CD1c-positive myeloid dendritic cell (primary cell): ENCODE data around the gene MGRN1.

Source experiments
- DNase-seq: peaks from one replicate; pipeline ENCODE4 v3.0.0-alpha.2; 2016; ENCODE audit errors: extremely low spot score

MGRN1 gene

DNA sequence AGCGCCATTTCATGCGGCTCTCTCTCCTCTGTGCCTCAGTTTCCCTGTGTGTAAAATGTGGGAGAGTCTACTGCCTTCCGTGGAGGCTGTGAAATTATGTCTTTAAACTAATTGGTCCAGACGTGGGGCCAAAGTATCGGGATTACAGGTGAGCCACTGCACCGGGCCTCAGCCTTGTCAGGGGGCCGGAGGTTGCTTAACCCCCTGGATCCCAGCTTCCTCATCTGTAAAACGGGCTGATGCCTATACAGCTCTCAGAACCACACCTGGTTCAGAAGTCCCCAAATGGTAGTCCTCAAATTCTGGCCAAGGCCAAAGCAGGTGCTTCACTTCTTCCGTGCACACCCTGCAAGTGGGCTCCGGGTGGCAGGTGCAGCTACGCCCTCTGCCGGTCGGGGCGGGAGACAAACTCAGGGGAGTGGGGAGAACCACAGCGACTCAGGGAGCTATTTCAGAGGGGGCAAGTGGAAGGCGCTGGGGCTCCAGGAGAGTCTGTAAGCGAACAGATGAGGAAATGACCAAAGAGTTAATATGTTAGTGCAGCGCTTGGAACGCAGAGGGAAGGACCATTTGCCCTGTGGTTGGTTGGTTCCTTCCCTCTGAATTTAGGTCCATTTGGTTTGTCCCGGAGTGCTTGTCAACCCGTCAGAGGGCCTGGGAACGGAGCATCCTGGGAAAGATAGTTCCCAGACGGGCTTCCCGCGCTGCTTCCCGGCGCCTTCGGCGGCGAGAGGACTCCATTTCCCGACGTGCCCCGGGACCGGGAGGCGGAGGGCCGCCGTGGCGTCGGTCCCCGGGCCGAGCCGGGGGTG lies at the start of gene MGRN1:
Gene MGRN1 (plus strand): TSS at position 812 of the 812 bp plus-strand sequence. CDS start 135 bp downstream, outside the sequence.
- peak; percentile 98 for DNase-seq

DNA sequence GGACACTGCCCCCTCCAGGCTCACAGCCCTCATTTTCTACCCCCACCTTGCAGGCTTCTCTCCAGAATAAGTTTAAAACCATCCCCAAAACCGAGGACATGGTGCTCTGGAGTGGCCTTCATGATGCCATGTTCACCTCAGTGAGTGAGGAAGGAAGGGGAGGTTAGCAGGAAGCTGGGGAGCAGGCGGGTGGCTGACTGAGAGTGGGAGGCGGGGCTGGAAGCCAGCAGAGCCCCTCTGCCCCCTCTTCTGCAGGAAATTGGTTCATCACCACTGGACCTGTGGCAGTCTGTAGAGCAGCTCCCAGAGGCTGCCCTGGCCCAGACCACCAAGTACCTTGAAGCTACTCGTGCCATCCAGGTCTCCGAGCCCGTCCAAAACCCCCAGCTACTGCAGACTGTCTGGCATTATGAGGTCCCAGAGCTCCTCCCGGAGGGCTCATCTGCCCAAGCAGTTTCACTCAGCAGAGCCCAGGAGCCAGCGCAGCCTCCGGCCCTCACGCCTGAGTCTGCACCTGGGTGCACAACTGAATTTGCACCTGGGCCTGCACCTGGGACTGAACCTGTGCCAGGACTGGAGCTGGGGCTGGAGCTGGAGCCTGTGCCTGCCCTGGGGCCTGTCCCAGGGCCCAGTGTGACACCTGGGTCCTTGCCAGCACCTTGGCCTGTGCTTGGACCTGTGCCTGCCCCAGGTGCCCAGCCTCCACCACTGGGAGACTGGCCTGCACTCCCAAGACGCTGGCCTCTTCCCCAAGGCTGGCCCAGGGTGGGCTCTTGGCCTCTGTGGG lies 49.5 kb upstream of the MGRN1 start:
- no peak for DNase-seq

DNA sequence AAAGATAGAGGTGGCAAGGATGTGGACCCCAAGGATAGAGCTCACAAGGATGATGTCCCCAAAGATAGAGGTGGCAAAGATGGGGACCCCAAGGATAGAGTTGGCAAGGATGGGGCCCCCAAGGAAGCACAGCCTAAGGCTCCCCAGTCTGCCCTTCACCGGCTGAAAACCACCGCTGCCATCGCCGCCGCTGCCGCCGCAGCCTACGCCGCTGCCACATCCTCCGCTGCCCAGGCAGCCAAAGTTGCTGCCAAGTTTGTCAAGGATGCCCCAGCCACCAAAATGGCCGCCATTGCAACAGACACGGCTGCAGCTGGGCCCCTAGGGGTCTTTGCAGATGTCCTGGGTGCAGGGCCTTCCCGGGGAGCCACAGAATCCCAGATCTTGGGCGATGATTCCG lies 48.6 kb upstream of the MGRN1 start:
- no peak for DNase-seq

DNA sequence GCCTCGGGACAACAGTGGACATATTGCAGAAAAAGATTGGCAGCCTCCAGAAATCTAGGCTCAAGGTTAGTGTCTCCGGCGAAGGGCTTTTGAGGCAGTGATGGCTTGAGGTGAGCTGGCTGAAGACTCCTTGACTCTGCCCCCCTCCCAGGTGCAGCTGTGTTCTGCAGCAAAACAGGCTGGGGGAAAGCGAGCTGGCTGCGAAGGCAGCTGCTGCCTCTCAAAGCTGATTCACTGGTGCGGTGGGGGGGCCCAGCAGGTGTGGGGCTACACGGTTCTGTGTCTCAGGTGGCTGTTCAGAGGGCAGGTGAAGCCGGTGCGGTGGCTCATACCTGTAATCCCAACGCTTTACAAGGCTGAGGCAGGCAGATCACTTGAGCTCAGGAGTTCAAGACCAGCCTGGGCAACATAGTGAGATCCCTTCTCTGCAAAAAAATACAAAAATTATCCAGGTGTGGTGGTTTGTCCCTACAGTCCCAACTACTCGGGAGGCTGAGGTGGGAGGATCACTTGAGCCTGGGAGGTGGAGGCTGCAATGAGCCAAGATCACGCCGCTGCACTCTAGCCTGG lies 45.6 kb upstream of the MGRN1 start:
- DNase-seq, result no peak

DNA sequence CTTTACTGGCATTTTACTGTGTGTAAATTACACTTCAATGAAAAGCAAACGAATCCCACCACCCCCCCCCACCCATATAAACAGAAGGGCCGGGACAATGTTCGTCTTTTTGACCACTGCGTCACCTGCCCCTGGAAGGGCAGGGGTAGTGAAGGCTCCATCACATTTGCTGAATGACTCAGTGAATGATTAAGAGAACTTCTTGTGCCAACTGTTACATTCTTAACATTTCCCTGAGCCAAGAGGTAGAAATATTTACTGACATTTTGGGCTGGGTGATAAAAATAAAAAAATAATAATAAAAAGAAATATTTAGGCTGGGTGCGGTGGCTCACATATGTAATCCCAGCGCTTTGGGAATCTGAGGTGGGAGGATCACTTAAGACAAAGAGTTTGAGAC lies 44.4 kb upstream of the MGRN1 start:
- DNase-seq, result no peak

DNA sequence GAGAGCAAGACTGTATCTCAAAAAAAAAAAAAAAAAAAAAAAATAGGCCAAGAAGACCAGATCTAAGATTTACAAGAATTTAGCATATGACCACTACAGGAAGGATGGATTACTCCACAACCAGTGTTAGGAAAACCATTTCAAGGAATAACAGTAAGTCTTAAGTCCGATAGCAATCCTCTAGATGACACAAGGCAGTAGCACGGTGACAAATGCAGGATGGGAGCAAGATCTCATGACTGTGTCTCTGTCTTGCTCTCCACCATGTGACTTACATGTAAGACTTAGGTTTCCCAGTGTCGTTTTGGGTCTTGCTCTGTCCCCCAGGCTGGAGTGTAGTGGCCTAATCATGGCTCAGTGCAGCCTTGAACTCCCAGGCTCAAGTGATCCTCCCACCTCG lies 40.7 kb upstream of the MGRN1 start:
- DNase-seq, result no peak

DNA sequence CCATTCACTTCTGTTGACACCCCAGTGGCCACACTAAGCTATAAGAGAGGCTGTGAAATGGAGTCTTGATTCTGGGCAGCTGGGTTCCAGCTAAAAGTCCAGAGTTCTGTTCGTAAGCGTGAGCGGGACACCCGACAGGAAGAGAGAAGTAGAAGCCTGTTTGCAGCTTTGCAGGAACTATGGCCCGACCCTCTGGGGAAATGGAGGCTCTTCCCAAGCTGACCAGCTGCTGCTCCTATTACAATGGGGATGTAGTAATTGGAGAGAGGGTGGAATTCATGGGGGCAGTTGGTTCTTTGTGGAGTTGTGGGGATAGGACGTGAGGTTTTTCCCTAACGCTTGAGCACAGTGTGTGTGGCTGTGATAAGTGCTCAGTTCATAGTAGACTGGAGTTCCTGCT lies 38.3 kb upstream of the MGRN1 start:
- DNase-seq, result no peak

DNA sequence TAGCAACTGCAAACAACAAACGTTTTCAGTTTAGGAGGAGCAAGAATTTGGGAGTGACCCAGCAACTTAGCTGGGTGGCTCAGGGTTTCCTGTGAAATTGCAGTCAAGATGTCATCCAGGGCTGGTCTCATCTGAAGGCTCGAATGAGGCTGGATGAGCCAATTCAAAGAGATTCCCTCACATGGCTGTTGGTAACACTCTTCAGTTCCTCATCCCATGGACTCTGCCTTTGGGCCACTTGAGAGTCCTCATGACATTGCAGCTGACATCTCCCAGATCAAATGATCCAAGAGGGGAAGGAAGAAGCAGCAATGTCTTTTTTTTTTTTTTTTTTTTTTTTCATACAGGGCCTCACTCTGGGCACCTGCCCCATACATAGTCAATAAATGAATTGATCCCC lies 36.2 kb upstream of the MGRN1 start:
- peak; percentile 31 for DNase-seq

DNA sequence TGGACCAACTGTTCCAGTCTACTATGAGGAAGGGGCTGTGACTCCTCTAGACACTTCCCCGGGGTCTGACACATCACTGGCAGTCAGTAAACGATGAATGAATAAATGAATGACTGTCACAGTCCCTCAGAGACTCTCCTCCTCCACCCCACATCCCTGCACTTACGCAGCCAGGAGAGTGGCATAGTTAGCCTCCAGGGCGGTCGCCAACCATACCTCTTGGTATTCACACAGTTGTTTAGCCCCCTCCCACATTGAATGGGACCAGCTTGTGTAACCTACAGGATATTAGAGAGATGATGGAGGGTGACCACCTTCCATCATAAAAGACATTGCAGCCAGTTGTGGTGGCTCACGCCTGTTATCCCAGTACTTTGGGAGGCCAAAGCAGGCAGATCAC lies 35.7 kb upstream of the MGRN1 start:
- no peak for DNase-seq

DNA sequence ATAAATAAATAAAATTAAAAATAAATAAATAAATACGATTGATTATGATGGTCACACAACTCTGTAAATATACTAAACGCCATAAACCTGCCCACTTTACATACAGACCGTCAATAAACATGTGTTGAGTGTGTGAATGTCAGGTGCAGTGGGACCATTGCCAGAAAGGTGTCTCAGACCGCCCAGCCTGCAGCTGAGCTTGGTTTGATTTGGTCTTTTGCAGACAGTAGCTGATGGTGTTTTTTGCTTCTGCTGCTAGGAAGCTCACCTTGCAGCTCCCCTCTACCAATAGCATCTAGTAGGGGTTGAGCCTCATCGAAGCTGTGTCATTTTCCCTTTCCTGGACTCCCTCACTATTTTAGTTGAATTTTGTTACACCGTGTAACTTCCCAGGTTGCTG lies 33.4 kb upstream of the MGRN1 start:
- DNase-seq, result no peak

DNA sequence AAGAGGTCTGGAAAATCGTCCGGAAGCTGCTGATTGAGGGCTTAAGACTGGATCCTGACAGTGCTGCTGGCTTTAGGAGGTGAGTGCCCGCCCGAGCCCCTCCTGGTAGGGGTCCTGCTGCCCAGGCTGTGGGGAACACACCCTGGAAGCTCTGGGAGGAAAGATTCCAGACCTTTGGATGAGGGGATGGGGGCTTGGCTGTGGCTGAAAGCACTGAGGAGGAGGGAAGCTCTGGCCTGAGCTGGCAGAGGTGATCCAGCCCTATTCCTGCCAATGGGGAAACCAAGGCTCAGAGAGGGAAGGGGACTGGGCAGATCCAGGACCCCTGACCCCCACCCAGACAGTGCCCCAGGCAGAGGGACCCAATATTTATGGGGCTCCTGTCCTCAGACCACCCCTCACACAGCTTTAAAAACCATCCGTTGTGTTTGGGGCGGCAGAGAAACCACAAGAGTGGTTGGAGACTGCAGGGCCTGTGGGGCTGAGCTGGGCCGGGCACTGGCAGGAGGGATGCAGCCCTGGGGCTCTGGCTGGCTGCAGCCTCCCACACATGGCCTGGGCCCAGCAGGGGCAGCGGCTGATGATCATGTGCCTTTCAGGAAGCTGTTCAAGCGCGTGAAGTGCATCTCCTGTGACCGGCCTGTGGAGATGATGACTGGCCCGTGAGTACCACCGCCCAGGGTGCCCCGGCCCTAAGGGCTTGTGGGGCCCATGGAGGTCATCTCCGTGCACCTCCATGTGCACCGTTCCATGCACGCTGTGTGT lies 32.7 kb upstream of the MGRN1 start:
- no peak for DNase-seq

DNA sequence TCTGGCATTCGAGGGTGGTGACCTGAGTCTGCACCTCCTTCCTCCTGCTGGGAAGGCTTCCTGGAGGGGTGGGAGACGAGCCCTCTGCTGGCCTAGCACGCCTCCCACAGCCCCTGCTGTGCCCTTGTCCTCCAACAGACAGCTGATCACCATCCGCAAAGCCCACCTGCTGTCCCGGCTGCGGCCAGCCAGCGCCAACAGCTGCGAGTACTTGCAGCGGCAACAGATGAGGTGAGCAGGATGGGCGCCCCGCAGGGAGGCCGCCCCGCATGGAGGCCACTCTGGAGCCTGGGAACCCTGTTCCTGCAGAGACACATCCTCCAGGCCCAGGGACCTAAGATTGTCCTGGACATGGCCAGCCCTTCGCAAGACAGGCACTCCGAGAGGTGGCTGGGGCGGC lies 31.5 kb upstream of the MGRN1 start:
- no peak for DNase-seq

DNA sequence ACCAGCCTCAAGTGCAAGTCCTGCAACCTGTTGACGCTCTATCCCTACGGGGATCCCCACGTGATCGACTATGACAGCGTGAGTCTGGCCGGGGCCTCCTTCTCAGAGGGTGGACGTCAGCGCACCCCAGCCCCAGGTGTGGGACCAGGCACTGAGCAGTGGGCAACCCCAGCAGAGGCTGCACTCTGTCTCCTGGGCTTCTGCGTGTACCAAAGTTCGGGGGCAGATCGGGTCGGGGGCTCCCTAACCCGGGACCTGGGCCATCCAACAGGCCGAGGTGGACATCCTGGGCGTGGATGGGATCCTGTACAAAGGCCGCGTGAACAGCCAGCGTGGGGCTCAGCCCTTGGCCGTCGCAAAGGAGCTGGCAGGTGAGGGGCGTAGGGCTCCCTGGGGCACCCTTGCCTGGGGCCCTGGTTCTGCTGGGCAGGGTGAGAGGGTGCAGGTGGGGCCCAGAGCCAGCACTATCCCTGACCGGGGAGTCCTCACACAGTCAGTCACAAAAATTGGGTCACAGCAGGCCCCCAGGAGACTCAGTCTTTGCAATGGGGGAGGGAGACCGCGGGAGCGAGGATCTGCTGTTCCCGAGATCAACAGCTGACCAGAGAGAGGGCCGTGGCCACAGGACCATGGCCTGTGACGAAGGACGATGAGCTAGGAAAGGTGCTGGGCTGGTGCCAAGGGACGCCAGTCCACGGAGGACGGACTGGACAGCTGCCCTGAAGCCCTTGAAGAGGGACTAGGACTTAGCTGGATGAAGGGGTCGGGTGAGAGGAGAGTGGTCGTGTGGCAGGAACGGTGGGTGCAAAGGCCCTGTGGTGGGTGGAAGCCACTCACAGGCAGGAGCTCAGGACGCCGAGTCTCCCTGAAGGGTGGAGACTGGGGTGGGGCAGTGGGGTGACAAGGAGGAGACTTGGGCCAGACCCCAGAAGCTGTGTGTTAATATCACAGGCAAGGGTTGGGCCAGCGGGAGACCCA lies 29.9 kb upstream of the MGRN1 start:
- no peak for DNase-seq

DNA sequence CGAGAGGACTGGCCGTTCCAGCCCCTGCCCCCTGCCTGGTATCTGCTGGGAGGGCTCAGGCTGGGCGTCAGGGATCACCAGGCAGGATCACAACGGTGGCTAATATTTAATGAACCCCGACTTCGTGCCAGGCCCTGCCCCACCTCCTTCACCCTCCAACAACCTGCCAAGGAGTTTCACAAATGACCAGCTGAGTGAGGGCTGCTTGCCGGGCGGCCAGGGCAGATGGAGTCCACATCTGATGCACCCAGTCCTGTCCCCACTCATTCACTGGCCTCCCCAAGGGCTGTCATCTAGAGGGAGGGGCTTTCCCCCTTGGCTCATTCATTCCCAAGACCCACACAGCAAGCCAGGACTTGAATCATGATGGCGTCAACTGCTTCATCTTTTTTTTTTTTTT lies 27.5 kb upstream of the MGRN1 start:
- DNase-seq, result no peak

DNA sequence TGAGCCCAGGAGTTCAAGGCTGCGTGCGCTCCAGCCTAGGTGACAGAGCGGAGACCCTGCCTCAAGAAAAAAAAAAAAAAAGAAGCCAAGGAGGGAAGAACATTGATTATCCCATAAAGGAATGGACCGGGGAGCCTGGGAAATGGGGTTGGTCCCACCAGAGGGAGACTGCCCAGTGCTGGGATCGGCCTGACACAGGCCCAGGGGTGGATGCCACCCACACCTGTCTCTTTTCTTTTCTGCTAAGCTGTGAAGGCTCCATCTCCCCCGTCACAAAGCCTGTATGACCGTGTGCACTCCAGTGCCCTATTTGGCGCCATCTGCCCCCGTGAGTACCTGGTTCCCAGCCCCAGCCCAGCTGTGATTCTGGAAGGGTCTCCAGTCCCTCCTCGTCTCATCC lies 25.6 kb upstream of the MGRN1 start:
- no peak for DNase-seq

DNA sequence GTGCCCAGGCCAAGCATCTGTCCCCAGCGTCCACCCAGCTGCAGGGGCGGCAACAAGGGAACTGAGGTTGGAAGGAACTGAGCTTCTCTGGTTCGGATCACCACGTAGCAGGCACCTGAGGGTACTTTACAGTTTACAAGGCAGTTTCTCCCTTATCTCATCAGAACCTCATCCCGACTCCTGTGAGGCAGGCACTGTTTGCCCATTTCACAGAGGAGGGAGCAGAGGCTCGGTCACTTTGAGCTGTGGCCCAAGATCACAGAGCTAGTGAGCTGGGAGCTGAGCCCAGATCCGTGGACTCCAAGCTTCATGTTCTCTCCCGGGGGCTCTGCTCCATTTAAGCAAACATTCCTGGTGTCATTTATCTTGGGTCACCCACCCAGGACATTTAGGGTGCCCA lies 25.1 kb upstream of the MGRN1 start:
- DNase-seq, result no peak

DNA sequence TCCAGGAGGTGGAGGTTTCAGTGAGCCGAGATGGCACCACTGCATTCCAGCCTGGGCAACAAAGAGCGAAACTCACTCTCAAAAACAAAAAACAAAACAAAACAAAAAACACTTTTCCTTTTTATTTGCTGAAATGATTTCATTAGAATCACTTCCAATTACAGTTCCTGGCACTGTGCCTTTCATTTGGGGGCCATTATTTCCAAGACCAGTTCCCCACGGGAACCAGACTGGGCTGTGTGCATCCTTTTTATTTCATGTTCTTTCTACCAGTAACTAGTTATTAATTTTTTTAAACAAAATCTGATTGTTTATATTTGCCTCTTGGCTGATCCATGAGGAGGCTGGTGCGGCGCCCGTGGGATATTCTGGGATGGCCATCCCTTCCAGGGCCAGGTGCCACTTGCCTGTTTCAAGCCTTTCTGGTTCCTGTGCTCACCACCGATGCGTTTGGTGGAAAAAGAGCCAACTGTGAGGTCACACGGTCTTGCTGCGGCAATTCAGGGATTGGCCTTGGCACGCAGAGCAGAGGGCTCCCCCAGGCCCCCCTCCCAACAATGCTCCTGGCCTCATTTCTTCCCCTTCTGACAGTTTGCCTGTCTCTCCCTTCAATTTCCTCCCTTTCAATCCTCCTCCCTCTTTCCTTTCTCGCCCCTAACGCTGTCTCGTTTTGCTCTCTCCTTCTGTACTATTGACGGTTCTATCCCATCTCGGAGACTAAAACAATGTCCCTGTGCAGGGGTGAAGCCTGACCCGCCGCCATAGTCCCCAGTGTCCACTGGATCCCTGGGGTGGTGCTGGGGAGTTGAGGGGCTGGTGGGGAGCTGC lies 23.4 kb upstream of the MGRN1 start:
- no peak for DNase-seq

DNA sequence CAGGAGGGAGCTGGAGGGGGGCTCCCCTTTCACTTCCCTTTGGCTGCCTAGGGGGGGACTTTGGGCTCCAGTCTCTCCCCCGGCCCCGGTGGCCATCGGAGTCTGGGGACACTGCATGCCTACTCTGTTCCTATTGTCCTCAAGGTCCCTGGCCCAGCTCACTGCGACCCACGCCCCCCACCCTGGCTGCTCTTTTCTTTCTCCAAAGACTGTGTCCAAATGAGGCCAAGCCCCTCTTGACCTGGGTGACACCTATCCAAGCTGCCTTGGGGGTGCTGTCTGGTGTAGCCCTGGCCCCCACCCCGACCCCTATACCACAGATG lies 22.8 kb upstream of the MGRN1 start:
- no peak for DNase-seq

DNA sequence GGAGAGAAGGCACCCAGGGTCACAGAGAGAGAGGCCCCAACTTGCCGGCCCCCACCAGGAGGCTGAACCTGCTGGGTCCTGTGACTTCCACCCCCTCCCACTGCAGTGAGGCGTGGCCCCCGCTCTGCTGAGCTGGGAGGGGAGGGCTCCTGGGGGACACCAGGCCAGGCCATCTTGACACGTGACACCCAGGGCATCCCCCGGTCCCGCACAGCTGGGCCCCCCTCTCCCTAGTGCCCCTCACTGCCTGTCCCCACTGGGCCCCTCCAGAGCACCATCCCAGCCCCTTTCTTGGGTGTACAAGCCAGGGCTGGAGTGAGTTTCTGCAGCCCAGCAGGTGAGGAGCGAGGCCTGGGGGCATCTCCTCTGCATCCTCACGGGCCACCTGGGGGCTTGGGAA lies 22.3 kb upstream of the MGRN1 start:
- DNase-seq, result no peak

DNA sequence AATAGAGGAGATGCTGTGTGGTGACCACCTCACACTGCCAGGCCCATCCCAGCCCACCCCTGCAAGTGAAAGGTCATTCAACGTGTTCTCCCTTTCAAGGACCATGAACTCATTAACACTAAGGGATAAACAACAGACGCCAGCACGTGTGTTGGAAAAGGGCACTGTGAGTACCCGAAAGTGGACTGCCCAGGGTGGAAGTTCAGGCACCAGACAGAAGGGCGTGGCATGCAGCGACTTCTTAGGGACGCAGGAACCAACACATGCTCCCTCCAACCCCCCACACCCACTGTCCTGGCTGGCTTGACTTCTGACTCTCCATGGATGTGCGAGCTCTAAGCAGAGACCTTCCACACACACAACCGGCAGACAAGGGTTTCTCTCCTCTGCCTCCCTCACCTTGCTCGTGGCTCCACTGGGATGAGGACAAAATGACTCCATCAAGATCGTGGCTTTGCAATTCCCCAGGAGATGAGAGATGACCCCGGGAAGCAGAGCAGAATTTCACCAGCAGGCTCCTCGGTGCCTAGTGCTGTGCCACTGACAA lies 20.9 kb upstream of the MGRN1 start:
- DNase-seq, result no peak
